GM19238 (cell line): ENCODE results near the gene UBE2E1.
A peak's percentile ranks its signal among the peaks of the same experiment; 100 is the strongest.
"Not testable (repeated sequence)": the region's sequence is repeated elsewhere in the genome, so short reads cannot be mapped to it uniquely, and the experiment has no call there.

Experiments used
- DNase-seq: peaks from one replicate; pipeline ENCODE4 v3.0.0; 2011; ENCODE audit warnings: low spot score; ENCODE audit not compliant: insufficient read length

The UBE2E1 gene

DNA sequence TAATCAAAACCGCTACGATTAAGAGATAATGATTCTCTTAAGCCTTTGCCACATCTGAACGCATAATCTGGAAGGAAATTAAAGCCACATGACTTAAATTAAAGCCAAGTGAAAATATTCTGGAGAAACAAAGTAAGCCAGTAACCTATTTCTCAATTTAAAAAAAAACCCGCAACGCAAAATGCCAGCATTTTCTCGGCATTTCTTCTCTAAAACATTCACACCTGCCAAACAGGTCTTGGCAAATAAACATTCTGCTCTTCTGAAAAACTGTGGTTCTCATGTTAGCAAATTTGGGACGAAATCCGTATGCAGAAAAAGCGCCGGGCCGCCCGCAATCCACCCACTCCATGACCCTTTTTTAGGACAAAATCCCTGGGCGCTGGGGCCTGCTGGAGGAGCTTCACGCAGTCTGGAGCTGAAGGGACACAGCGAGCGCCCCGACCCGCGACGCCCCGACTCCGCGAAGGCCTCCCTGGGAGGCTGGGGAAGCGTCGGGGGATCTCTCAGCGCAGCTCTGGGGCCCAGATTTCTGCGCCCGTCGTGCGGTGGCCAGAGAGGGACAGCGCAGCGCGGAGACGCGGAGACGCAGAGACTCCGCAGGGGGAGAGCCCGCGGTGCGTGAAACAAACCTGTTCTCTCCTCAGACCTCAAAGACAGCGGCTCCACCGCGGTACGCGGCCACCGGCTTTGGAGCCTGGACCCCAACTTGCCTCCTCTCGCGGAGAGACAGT lies 110.6 kb downstream of the UBE2E1 start:
- peak; percentile 45 for DNase-seq

DNA sequence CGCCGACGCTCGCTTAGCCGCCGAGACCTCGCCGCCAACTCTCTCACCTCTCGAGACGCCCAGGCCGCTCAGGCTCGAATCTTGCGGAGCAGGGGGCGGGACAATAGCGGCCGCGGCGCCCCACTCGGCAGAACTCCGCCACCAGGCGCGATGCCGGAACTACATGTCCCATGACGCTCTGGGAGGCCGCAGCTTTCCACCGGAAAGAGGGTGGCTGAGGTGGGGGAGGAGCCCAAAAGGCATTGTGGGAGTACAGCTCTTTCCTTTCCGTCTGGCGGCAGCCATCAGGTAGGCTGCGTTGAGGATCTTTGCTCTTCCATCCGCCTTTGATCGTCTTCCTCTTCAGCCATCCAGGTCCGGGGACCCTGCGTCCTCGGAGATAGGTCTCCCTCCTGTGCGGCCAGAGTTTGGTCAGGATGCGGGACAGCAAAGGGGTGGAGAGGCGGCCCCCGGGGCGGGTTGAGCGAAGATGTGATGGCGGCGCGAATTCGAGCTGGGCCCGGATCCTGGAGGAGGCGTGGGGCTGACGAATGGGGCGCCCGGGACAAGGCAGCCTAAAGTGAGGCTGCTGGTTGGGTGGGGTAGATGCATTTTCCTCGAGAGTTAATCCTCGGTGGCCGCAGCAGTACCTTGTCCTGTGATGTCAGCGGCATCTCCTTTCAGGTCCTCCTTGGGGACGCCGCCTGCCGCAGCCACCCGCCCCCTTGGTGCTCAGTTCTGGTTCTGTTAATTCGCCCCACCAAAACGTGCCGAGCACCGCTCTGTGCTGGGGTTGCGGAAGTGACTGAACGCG lies 111.3 kb downstream of the UBE2E1 start, which contains the start of the genes NKIRAS1 and RPL15:
Gene NKIRAS1 (minus strand): TSS at position 105 of the 793 bp plus-strand sequence. CDS start 6,086 bp downstream, outside the sequence.
Gene RPL15 (plus strand): TSS at position 247 of the 793 bp plus-strand sequence. CDS start 728 bp downstream, outside the sequence.
- DNase-seq, result peak; percentile 89

DNA sequence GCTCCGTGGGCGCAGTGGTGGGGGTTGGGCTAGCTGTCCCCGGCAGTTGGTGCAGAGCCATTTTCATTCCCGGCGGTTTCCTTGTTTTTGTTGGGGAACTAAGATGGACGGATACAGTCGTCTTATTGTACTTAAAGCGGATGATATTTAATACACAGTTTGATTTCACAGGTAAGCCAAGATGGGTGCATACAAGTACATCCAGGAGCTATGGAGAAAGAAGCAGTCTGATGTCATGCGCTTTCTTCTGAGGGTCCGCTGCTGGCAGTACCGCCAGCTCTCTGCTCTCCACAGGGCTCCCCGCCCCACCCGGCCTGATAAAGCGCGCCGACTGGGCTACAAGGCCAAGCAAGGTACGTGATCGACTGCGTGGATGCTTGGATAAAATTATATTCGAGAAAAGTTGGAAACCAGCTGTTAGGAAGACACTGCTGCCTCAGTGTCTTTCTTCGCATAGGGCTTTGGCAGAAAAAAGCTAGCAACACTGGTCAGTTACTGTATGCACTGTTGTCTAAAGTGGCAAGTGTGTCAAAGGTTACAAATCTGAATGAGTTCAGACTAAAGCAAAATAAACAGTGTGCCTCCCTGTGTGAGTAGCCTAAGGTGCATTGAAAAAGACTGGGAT lies 112.0 kb downstream of the UBE2E1 start:
- DNase-seq, result not testable (repeated sequence)

DNA sequence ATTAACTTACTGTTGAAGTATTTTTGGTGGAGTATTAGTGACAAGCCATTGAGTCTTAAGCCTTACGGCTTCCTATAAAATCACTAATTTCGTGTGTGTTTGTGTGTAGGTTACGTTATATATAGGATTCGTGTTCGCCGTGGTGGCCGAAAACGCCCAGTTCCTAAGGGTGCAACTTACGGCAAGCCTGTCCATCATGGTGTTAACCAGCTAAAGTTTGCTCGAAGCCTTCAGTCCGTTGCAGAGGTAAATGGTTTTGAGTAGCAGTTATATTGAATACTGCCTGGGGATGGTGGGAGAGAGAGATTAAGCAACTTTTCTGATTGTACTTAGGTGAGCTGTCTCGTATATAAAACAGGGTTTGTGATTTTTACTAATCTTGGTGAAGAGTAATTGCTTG lies 112.6 kb downstream of the UBE2E1 start:
- not testable (repeated sequence) for DNase-seq

DNA sequence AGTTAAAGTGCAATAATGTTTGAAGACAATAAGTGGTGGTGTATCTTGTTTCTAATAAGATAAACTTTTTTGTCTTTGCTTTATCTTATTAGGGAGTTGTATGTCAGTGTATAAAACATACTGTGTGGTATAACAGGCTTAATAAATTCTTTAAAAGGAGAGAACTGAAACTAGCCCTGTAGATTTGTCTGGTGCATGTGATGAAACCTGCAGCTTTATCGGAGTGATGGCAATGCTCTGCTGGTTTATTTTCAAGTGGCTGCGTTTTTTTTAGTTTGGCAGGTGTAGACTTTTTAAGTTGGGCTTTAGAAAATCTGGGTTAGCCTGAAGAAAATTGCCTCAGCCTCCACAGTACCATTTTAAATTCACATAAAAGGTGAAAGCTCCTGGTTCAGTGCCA lies 113.9 kb downstream of the UBE2E1 start:
- DNase-seq, result no peak

DNA sequence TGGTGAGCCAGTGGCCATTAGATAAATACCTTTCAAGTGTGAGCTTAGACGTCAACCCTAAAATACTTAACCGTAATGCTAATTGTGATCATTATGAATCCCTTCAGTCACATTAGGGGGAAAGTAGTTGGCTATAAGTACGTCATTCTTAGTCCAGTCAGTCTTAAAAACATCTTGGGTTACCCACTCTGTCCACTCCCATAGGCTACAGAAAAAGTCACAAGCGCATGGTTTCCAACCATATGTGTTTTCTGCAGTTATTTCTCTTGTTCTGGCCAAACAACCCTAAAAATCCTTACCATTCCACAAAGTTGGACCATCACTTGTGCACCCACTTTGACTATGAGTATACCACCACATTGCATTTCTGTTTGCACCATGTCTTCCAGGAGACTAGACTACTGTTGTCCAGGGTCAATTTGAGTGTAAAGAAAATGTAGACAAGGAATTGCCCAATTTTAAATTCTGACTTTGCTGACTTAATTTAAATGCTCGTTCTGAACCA lies 114.4 kb downstream of the UBE2E1 start:
- no peak for DNase-seq

DNA sequence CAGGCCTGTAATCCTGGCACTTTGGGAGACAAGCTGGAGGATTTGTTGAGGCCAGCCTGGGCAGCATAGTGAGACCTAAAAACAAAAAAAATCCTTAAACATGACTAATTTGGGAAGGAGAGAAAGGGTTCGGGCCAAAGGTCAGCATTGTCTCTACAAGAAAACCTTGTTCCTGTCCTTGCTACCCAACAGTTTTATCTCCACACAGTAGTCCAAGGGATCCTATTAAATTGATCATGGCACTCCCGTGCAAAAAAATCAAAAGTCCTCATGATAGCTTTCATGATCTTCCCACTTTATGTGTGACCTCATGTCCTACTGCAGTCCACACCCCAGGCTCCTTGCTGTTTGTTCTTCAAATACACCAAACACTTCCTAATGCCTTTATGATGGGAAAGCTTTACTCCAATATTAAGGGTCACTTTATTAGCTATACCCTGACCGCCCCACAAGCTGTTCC lies 115.3 kb downstream of the UBE2E1 start:
- DNase-seq, result no peak

DNA sequence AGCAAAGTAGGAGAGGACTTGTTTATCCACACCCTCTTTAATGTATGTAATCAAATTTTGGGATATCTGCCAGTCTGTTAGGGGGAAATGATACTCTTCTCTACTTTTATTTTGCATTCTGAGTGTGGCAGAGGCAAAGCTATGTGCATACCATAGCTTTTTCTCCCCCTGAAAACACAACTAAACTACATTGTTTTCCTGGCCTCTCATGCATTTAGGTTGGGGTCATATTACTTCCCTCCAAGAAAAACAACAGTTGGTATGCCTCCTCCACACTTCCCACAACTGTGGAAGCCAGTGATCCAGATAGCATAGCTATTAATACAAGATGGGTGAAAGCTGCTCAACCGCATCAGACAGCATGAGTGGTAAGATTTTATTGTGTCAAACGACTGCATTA lies 118.0 kb downstream of the UBE2E1 start:
- DNase-seq, result no peak

DNA sequence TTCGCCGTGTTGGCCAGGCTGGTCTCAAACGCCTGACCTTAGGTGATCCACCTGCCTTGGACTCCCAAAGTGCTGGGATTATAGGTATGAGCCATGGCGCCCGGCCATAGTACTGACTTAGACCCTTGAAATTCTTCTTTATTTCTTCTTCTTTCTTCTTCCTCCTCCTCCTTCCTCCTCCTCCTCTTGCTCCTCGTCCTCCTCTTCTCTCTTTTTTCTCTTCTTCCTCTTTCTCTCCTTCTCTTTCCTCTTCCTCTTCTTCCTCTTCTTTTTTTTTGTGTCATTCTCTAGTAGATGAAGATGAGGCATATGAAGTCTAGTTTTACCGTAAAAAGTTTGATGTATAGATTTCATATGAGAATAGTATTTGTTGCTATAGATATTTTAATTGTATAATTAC lies 120.5 kb downstream of the UBE2E1 start:
- no peak for DNase-seq

DNA sequence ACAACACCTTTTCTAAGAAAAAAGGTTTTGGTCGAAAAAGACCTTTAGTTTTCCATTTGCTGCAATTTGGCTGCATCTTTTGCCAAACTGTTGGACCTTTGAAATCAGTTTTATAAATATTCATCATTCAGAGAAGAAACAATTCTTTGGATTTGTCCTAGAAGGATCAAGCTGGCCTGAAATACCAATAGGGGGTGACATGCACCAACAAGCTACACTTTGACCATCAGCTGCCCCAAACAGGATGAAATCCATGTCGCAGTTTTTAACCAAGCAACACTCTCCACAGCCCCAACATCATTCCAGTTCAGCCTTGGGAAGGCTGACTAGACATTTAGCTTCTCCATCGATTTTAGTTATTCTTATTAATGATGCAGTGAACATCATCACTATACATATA lies 121.0 kb downstream of the UBE2E1 start:
- no peak for DNase-seq

DNA sequence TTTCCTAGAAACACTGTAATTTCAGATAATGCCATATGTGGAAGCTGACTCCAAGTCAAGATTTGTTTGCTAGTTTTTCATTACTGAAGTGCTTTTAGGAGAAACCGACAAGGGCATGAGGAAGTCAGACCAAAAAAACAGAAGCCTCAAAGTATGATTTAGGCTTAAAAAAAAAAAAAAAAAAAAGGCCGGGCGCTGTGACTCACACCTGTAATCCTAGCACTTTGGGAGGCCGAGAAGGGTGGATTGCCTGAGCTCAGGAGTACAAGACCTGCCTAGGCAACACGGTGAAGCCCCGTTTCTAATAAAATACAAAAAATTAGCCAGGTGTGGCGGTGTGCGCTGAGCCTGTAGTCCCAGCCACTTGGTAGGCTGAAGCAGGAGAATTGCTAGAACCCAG lies 122.8 kb downstream of the UBE2E1 start:
- no peak for DNase-seq

DNA sequence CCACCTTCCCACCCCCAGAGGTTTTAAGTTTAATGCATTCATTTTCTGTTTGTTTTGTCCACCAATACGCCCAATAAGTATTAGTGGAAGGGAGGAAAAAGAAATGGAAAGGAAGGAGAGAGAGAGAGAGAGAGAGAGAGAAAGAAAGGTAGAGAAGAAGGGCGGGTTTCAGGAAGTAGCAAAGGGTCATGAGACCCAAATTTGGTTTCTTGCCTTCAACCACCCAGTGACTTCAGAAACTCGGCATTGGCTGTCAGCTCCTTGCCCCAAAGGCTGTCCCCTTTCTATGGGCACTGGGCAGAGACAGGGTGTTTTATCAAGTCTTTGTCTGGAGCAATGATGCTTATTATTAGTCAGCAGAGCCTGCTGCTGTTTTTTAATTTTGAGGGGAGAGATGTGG lies 125.8 kb downstream of the UBE2E1 start:
- DNase-seq, result no peak

DNA sequence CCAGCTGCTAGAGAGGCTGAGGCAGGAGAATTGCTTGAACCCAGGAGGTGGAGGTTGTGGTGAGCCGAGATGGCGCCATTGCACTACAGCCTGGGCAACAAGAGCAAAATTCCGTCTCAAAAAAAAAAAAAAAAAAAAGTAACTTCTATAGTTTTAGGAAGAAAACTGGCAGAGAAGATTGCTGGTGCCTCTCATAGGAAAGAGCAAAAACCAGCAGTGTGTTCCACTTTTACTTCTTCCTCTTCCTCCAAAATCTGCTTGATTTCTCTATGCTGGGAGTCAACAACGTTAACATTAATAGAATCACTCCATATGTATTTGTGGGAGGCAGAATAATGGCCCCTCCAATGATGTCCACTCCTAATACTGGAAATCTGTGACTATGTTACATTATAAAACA lies 126.8 kb downstream of the UBE2E1 start:
- no peak for DNase-seq

DNA sequence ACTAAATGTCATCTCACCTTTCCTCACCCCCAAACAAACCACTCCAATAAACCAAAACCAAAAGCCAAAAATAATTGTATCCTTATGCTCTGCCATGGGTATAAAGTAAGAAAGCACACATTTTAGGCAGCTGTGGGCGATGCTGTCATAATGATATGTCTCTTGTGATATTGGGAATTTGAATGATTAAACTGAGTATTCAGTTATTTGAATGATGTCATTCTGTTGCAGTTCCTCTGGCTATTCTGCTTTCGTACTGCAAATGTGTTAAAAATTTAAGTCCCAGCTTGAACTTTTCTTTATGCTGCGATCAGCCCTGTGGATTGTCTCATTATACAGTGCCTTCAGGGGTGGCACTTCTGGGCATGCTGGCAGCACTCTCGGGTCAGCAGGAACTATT lies 128.5 kb downstream of the UBE2E1 start:
- no peak for DNase-seq

DNA sequence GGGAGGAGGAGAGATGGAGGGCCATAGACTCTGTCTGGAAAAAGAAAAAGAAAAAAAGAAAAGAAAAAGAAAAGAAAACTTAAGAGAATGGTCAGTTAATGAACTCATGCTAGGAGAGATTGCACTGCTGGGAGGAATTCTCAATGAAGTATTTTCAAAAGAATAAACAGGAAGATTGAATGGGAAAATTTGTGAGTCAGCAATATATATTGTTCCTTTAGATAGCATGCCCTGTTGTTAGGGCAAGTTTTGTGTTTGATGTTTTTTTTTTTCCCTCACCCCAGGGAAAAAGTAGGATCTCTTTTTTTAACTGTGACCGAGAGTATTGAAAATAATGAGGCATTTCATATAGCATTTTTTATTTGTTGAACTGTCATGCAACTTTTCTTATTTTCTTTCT lies 131.5 kb downstream of the UBE2E1 start:
- DNase-seq, result no peak

DNA sequence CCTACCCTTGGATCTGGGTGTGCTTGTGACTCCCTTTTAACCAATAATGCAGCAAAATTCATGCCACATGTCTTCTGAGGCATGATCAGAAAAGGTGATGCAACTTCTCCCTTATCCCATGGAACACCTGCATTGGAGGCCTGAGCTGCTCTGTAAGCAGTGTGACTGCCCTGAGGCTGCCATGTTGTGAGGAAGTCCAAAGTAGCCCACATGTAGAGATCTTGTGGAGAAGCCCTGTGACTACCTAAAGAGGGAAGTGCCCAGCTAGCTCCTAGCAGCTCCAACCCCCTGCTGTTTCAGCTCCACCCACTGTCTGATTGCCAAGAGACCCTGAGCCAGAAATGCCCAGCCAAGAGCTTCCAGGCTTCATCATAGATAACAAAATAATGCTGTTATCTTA lies 132.9 kb downstream of the UBE2E1 start:
- DNase-seq, result no peak

DNA sequence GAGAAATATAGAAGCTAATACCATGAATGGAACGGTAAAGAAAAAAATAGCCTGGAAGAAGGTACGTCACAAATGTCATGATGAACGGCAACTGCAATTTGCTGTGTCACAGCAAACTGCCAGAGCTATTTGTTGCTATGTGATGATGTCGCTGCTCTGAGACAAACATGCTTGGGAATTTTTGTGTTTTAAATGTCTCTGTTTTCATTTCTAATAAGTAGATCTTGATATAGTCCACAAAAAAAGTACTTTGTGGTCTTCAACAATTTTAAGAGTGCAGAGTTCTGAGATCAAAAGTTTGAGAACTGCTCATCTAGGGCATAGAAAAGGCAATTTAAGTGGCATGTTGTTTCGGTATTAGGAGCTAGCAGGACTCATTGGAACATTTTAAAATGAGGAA lies 135.0 kb downstream of the UBE2E1 start:
- DNase-seq, result no peak
